Measurements from ENCODE around the gene FAM204A.

The FAM204A gene

GRCh38 chr10:118278649-118279048 is 63.5 kb downstream of the FAM204A start:
- DNase-seq (ENCODE audit: low read depth in 2 of 2) = no peak

GRCh38 chr10:118277871-118278270 is 64.3 kb downstream of the FAM204A start:
- DNase-seq (ENCODE audit: low read depth in 2 of 2) = no peak

GRCh38 chr10:118276727-118277126 is 65.4 kb downstream of the FAM204A start:
- no peak for DNase-seq (ENCODE audit: low read depth in 2 of 2)

GRCh38 chr10:118276204-118276603 is 65.9 kb downstream of the FAM204A start:
- DNase-seq (ENCODE audit: low read depth in 2 of 2) = no peak

GRCh38 chr10:118273662-118274061 is 68.5 kb downstream of the FAM204A start:
- no peak for DNase-seq (ENCODE audit: low read depth in 2 of 2)

GRCh38 chr10:118272767-118273166 is 69.4 kb downstream of the FAM204A start:
- DNase-seq (ENCODE audit: low read depth in 2 of 2) = no peak

DNA sequence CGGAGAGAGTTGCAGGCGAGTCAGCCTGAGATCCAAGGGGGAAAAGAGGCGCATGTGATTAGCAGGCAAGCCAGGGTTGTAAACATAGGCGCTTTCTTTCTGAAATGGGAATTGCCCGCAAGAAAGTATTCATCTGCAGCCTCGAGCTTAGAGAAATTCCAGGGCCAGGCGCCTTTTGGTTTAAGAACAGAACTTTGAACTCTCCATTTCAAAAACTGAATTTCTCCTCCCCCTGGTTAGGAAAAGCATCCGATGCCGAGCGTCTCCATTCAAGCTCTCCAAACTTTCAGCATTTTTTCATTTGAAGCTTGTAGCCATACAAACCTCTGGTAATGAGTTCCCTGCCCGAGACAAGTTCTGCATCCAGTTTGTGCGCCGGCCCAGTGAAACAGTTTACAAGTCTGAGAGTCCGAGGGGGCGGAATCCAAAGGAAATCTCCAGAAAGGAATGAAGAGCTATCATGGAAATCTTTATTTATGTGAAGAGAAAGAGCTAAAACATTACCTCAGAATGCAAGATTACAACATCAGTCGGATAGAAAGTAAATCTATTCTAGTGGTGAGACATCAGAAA is 69.9 kb downstream of the FAM204A start:
- no peak for DNase-seq (ENCODE audit: low read depth in 2 of 2)

DNA sequence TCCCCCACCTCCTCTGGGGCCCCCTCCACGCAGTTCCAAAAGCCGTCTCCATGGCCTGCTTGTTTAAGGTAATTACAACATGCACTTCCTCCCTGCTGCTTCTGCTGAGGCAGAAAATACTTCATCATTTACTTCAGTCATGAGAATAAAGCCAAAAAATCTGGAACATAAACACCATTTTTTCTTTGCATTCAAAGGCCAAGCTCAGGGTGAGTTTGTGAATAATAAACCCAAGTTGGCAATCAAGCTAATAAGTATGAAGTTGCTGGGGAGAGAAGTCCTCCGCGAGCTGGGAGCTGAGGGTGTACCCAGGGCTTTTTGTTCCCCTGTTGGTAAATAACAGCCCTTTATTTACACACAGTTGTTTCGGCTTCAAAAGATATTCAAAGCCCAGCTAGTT is 70.5 kb downstream of the FAM204A start:
- DNase-seq (ENCODE audit: low read depth in 2 of 2) = no peak

DNA sequence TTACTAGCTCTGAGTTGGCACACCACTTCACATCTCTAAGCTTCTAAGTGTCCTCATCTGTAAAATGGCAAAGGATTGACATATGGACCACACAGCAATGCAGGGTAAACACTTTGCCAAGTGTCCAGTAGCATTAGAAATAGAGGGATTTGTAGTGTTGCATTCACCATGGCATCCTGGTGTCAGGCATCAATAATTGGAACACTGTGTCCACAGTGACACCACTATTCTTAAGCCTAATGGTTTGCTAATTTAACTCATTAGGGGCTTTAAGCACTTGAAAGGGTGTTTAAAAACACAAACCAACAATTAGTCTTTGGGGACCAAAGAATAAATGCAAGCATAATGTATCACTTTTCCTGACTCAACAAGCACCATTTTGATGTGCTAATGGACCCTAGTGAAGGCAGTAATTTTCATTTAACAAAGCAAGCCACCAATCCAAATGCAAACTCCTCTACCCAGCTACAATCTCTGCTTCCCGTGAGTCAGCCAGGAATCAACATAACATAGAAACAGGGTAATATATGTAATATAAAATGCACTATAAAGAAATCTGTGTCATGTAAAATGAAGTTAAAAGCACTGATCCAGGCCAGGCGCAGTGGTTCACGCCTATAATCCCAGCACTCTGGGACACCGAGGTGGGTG is 75.9 kb downstream of the FAM204A start:
- DNase-seq (ENCODE audit: low read depth in 2 of 2) = no peak

DNA sequence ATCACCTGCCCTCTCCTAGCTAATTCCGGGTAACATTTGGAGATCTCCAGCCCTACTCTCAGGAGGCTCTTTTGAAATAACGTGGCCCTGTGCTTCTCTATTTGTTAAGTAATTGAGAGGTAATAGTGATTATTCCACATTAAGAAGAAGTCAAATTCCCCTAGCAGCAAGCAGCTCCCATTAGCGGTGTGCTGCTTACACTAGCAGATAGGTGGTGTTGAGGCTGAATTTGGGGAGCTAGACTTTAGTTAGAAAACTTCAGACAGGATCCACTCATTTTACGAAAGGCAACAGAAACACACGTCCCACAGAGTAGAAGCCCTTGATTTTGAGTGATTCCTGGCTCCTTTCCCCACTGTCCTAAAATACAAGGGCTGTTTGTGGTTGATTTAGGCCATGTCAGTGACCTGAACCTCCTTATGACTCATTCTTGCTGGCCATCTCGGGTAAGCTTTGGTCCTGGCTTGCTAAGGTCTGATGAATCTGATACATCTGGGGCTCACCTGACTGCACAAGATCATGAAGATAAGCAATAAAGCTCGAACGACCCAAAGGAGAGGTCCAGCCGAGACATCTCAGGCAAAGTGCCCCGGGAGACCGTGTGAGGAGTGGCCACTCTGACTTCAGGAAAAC is 77.2 kb downstream of the FAM204A start:
- DNase-seq (ENCODE audit: low read depth in 2 of 2) = no peak

DNA sequence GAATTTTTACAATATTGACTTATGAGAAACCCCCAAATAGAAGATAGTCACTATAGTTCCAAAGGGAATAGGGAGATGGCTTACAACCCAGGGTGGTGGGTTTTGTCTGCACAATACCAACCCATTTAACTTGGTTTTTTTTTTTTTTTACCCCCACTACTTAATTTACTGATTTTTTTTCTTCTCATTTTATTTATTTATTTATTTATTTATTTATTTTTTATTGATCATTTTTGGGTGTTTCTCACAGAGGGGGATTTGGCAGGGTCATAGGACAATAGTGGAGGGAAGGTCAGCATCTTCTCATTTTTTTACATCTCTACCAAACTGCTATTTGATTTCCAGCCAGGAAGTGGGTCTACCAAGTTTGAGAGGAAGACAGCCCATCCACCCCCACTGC is 77.9 kb downstream of the FAM204A start:
- no peak for DNase-seq (ENCODE audit: low read depth in 2 of 2)

- no peak for DNase-seq (ENCODE audit: low read depth in 2 of 2)
Observed at GRCh38 chr10:118262538-118262937, 79.6 kb downstream of the FAM204A start.

GRCh38 chr10:118259288-118259906 is 82.7 kb downstream of the FAM204A start:
- peak; percentile 7 to 13 for DNase-seq (ENCODE audit: low read depth in 2 of 2)

GRCh38 chr10:118258285-118258684 is 83.8 kb downstream of the FAM204A start:
- DNase-seq (ENCODE audit: low read depth in 2 of 2) = no peak

GRCh38 chr10:118256825-118257570 is 85.1 kb downstream of the FAM204A start:
- no peak for DNase-seq (ENCODE audit: low read depth in 2 of 2)

GRCh38 chr10:118256209-118256608 is 85.9 kb downstream of the FAM204A start:
- DNase-seq (ENCODE audit: low read depth in 2 of 2) = no peak

GRCh38 chr10:118255355-118255754 is 86.8 kb downstream of the FAM204A start:
- no peak for DNase-seq (ENCODE audit: low read depth in 2 of 2)

DNA sequence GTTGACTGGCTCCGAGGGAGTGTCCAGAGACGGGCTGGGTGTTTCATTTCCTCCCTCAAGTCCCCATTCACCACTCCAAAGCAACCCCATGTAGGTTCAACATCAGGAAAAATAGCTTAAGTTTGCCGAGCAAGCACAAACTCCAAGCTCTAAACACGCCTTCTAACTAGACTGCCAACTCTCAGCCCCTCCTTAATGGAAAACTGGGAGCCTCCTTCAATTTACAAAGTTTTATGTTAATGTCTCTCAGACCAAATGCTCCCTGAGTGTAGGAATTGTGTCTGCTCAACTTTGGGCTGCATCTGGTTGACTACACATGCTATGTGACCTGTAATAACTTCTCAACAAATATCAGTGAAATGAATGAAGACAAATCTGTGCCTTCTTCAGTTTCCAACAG is 87.5 kb downstream of the FAM204A start:
- no peak for DNase-seq (ENCODE audit: low read depth in 2 of 2)

GRCh38 chr10:118253397-118253796 is 88.7 kb downstream of the FAM204A start:
- no peak for DNase-seq (ENCODE audit: low read depth in 2 of 2)

DNA sequence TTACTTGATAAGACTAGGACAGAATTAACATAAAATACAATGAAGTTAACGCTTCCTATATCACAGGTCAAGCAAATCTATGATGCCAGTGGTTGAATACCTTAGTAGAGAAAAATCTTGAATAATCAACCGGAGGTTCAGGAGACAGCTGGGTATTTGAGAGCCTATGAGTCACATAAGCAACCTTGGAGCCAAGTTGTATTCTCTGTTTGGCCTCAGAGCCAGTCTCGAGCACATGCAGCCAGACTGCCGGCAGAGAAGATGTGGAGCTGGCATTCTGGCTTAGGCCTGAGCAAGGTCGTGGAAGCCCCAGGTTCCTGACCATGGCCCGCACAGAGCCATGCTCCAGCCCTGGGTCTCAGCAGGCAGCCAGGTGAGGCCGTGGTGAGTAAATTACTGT is 90.3 kb downstream of the FAM204A start:
- DNase-seq (ENCODE audit: low read depth in 2 of 2) = no peak

DNA sequence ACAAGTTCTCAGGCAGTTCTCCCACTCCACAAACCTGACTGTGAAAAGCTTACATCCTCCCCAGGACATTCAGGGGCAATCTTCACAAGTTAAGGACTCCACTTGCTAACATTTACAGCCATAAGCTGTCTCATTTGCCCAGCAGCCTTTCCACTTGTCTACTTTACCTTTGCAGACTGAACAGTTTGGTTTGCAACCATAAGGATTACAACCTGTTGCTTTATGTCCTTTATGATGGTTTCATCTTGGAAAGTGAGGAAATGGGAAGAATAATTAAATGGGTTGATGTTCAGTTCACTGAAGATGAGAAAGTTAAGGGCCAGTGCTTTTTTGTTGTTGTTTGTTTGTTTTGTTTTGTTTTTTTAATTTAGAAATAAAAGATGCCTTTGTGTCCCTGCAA is 92.4 kb downstream of the FAM204A start:
- no peak for DNase-seq (ENCODE audit: low read depth in 2 of 2)
